ENCODE measurements around the gene ROR2. TPM values are rescaled to one million over a fixed set of nuclear protein-coding genes. Genes with fewer than 3 reads are reported as not detected.

Gene ROR2
- total and polyA plus RNA-seq, 2 of the 13 experiments (the other 11 are each of a cell fraction or from before 2014, with no cell fraction given), result not detected

DNA sequence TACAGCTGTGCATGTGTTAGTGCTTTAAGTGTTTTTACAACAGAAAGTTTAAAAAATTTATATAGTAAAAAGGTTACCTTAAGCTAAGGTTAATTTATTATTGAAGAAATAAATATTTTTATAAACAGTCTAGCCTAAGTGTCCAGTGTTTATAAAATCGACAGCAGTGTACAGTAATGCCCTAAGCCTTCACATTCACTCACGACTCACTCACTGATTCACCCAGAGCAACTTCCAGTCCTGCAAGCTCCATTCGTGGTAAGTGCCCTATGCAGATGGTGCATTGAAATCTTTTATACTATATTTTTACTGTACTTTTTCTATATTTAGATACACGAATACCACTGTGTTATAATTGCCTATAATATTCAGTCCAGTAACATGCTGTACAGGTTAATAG lies 159.1 kb downstream of the ROR2 start:
- Histone ChIP-seq H3K4me1 (ENCODE audit: insufficient read depth, low read length) (no peaks in the 10 kb centered on the region), H3K9ac (ENCODE audit: insufficient read depth, low read depth, low read length) (no peak overlapping the region), H4K20me1 (ENCODE audit: insufficient read depth, low read length) (no peaks in the 10 kb centered on the region), H3K27me3 (ENCODE audit: control insufficient read depth in 1 of 2, insufficient read depth in 2 of 2, low read length in 2 of 2) (no peaks in the 10 kb centered on the region), H3K4me2 (ENCODE audit: low read depth, low read length) (no peak overlapping the region), H3K9me3 (ENCODE audit: low read length) (no peaks in the 10 kb centered on the region), H3K27ac (ENCODE audit: extremely low read length, insufficient read depth, low read length) (no peak overlapping the region), H3K36me3 (replicated peaks in 1 of 2; ENCODE audit: control insufficient read depth in 1 of 2, insufficient read depth in 2 of 2, low read length in 2 of 2) (no peaks in the 10 kb centered on the region), H3K4me3 (replicated peaks in 1 of 3; ENCODE audit: insufficient read depth in 1 of 3, low read depth in 2 of 3, low read length in 3 of 3) (no peak overlapping the region), H2AFZ (ENCODE audit: low read length) (no peak overlapping the region), H3K79me2 (ENCODE audit: insufficient read depth, low read length) (no peaks in the 10 kb centered on the region)
- ATAC-seq (no peak), FAIRE-seq (no peak), DNase-seq (ENCODE audit: low spot score) (no peak)
- intact Hi-C loops (cut with micrococcal nuclease; ENCODE audit: unreplicated experiment) (no loop called here), in situ Hi-C loops (cut with HindIII; ENCODE audit: extremely low pct_ligation_motif_present, low pct_unique_long_range_greater_than_20kb) (no loop called here)
- BruUV-seq (replicated peaks), result no TSS peak
- WGBS (ENCODE audit: low lambda C conversion rate), result 1% methylated on average over 4 of the region's 4 CpGs
- POLR2A ChIA-PET, result no interaction called here
- CTCF ChIA-PET (ENCODE audit: low intra/inter-chr PET ratio, low total read pairs), result no interaction called here
- TF ChIP-seq PAF1 (CRISPR knock-in tag; IDR thresholded peaks at IDR 0.05), result no peak
- TF ChIP-seq ZNF256 (CRISPR knock-in tag; conservative IDR thresholded peaks at IDR 0.05), result no peak
- no peak for TF ChIP-seq ZNF891 (CRISPR knock-in tag; IDR thresholded peaks at IDR 0.05)
- TF ChIP-seq ATM (IDR thresholded peaks at IDR 0.05; ENCODE audit: borderline replicate concordance), result no peak
- no peak for TF ChIP-seq ZFP41 (CRISPR knock-in tag; IDR thresholded peaks at IDR 0.05; ENCODE audit: borderline replicate concordance)
- no peak for TF ChIP-seq ZNF530 (CRISPR knock-in tag; IDR thresholded peaks at IDR 0.05; ENCODE audit: low read depth)
- TF ChIP-seq ZNF180 (CRISPR knock-in tag; IDR thresholded peaks at IDR 0.05; ENCODE audit: borderline replicate concordance, low read depth), result no peak
- no peak for TF ChIP-seq ZNF513 (CRISPR knock-in tag; conservative IDR thresholded peaks at IDR 0.05)
- TF ChIP-seq ZNF550 (CRISPR knock-in tag; IDR thresholded peaks at IDR 0.05; ENCODE audit: borderline replicate concordance), result no peak
- no peak for TF ChIP-seq MEIS2 (CRISPR knock-in tag; IDR thresholded peaks at IDR 0.05)
- TF ChIP-seq ZNF569 (CRISPR knock-in tag; IDR thresholded peaks at IDR 0.05; ENCODE audit: borderline replicate concordance), result no peak
- TF ChIP-seq ZNF598 (CRISPR knock-in tag; IDR thresholded peaks at IDR 0.05; ENCODE audit: borderline replicate concordance), result no peak
- no peak for TF ChIP-seq ZNF646 (CRISPR knock-in tag; IDR thresholded peaks at IDR 0.05)
- no peak for TF ChIP-seq FOXP4 (CRISPR knock-in tag; IDR thresholded peaks at IDR 0.05)
